GM19193 (cell line): ENCODE measurements around the gene STARD13.

ENCODE experiments used
- POLR2A ChIP-seq: IDR thresholded peaks from 4 replicates; pipeline ENCODE4 v1.6.1; 2011; ENCODE audit not compliant: insufficient read depth, insufficient read length; ENCODE audit errors: extremely low read depth

The STARD13 gene

DNA sequence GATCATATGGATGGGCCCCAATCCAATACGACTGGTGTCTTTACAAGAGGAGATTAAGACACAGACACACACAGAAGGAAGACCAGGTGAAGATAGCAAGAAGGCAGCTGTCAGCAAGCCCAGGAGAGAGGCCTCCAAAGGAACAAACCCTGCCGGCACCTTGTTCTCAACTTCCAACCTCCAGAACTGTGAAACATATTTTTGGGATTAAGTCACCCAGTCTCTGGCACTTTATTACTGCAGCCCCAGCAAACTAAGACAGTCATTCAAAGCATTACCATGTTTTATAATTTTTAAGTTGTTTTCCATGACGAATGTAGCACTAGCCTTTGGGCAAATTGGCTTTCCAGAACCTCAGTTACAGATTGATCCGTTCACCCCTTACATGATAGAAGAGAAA lies 11.3 kb downstream of the STARD13 start:
- no peak for TF ChIP-seq POLR2A

DNA sequence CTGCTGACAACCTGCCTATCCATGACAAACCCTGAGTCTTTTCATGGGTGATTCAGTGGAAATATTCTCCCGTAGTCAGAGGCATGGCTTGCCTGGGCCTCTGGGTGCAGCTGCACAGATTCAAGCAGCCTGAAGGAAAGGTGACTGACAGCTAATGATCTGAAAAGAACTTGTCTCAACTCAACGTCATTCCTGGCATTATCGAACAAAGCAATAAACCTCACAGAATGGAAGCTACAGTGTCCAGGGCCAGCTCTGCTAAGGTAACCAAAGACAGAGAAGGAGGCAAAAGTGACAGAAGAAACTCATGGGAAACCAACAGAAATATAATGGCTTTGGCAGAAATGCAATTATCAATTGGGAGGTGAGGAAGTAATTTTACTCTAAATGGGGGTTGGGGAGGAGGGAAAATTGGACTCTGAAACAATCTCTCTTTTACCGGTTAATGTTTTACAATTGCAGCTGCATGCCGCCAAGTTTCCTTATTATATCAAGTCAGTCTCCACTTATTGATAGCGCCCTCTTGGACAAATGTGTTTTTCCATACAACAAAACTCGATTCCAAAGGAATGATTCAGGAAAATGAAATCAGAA lies 12.9 kb downstream of the STARD13 start:
- TF ChIP-seq POLR2A, result no peak

- TF ChIP-seq POLR2A, result no peak
Measured at GRCh38 chr13:33271759-33272158, 13.8 kb downstream of the STARD13 start.

- no peak for TF ChIP-seq POLR2A
Measured at GRCh38 chr13:33270895-33271538, 14.5 kb downstream of the STARD13 start.

DNA sequence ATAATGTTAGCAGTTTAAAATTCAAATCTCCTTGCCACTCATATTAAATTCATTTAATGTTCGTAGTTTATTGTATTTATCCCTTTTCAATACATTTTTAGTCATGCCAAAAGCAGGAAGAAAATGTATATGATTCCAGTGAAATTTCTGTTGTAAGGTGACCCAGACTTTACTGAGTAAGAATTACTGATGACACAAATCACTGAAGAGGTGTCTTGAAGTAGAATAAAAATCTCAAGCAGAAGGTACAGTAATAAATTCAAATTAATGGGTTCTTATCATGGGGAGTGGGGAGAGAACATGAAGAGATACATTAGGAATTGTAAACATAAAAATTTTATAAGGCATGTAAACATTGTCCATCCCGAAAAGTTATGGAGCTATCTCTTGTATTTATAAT lies 19.9 kb downstream of the STARD13 start:
- no peak for TF ChIP-seq POLR2A

GRCh38 chr13:33265133-33265532 lies 20.4 kb downstream of the STARD13 start:
- TF ChIP-seq POLR2A, result no peak

DNA sequence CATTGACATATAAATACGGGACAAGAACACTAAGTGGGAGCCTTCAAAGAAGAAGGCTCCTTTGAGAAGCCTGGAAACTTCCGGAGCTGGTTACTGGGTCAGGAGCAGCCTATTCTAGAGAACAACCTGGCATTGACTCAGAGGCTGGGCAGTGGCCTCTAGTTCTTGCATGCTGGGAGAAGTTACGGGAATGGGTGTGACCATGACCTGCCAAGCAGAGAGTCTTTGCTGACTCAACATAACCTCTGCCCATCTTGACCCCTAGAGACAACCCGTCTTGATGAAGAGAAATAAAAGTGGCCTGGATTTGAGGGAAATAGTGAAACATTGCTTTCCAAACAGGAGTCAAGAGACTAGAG lies 21.0 kb downstream of the STARD13 start:
- no peak for TF ChIP-seq POLR2A

DNA sequence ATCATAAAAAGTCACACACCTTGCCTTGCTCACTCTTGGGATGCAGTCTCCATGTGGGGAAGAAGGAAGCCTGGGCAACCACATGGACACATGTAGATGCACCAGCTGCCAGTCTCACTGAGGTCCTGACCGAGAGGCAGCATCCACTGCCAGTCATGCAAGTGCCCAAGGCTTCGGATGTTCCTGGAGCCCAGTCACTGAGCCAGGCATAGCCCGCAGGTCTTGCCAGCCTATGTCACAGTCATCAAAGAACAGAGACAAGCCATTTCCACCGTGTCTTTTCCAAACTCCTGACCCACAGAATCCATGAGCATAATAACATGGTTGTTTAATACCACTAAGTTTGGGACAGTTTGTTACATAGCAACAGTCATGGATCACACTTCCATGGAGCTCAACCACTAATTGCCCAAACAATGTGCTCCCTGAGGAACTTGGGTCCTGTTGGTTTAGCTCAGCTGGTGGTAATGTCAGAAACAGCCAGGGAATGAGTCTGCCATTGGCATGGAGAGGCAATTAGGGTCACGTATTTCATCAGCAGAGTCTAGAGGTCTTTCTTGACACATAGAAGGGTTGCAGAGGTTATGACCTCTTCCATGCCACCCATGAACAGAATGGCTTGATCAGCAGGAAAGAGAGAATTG lies 21.5 kb downstream of the STARD13 start:
- TF ChIP-seq POLR2A, result no peak

DNA sequence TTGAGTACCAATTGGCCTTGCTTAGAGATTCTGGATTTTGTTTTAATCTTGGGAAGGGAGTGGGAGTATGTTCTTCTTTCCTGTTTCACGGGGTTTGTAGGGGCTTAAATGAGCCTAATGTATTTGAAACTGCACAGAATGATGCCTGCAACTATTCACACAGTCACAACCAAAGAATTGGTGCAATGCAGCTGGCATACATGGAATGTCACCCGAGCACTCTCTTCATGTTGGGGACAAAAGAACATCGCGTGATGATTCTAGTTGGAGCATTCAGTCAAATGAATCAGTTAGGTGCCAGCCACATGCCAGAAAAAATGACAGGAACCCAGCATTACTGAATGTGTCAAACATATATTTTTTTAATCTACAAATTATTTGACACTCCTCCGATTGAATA lies 22.1 kb downstream of the STARD13 start:
- TF ChIP-seq POLR2A, result no peak

DNA sequence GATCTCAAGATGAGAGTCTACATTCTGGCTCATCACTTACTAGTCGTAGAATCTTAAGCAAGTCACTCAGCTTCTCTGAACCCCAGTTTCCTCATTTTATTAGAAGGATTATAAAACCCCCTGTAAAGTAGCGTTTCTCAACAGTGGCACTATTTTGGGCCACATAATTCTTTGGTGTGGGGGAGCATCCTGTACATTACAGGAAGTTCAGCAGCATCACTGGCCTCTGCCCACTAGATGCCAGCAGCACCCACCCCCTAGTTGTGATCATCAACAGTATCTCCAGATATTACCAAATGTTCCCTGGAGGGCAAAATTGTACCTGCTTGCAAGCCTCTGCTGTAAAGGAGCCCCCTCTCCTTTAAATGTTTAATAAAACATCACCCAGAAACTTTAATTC lies 22.6 kb downstream of the STARD13 start:
- no peak for TF ChIP-seq POLR2A

DNA sequence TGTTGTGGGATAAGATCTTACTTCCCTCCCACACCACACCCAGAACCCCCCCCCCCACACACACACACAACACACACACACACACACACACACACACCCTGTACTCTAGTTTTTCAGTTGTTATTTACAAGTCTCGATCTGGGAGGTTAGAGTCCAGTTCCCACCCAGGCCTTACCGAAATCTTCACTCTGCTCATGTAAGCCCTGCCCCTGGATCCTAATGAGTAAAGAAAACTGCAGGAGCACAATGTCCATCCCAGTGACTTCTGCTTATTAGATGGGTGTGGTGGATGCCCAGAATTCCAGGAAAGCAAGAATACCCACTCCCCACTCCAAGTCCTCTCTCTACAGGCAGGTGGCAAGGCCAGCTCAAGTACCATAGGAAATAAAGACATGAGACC lies 23.0 kb downstream of the STARD13 start:
- TF ChIP-seq POLR2A, result no peak

- no peak for TF ChIP-seq POLR2A
Measured at GRCh38 chr13:33262062-33262487, 23.5 kb downstream of the STARD13 start.

GRCh38 chr13:33261387-33262061 lies 24.0 kb downstream of the STARD13 start:
- no peak for TF ChIP-seq POLR2A

GRCh38 chr13:33260168-33261098 lies 25.1 kb downstream of the STARD13 start:
- TF ChIP-seq POLR2A, result no peak

GRCh38 chr13:33259296-33259695 lies 26.3 kb downstream of the STARD13 start:
- no peak for TF ChIP-seq POLR2A

GRCh38 chr13:33258808-33259193 lies 26.8 kb downstream of the STARD13 start:
- TF ChIP-seq POLR2A, result no peak
